ENCODE data around the gene SGMS1. TPM values are rescaled to one million over a fixed set of nuclear protein-coding genes. Genes with fewer than 3 reads are reported as not detected.

The SGMS1 gene
- total and polyA plus RNA-seq, 2 donors (not counting 3 experiments of a cell fraction or from before 2014, with no cell fraction given), result 9.7 to 23.7 TPM

DNA sequence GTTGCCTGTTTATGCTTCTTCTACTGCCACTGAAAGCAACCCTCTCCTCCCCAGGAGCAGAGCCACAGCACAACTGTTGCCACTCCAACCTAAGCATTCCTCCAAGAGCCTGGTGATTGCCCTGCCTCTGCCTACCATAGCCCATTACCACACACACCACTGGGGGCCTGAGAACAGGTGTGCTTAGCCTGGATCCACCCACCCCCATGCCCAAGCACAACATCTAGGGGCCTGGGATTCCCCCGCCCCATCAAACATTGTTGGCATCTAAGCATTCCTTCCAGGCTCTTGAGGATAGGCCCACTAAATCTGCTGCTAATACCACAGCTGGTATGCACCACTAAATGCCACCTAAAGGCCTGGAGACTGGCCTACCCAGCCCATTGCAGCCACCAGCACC, 329.2 kb downstream of the SGMS1 start:
- FAIRE-seq (no peak), DNase-seq (ENCODE audit: low read depth, low spot score) (no peak)
- Histone ChIP-seq H3K4me1 (ENCODE audit: control insufficient read depth, extremely low read depth, insufficient read depth, low read length) (no peaks in the 10 kb centered on the region), H4K20me1 (replicated peaks; ENCODE audit: control insufficient read depth, extremely low read depth, insufficient read depth, low read length) (no peaks in the 10 kb centered on the region), H3K9me1 (replicated peaks; ENCODE audit: control insufficient read depth, extremely low read depth, insufficient read depth, low read length) (no peaks in the 10 kb centered on the region), H3K79me2 (ENCODE audit: control insufficient read depth, insufficient read depth, low read length) (no peaks in the 10 kb centered on the region), H3K27me3 (ENCODE audit: control insufficient read depth in 2 of 2, insufficient read depth in 2 of 2, low read length in 2 of 2) (peaks cover 0 to 5% of the 10 kb centered on the region in 2 experiments), H3K36me3 (ENCODE audit: control insufficient read depth in 2 of 2, extremely low read depth in 1 of 2, insufficient read depth in 2 of 2, low read length in 2 of 2) (no peaks in the 10 kb centered on the region), H3K9me3 (replicated peaks; ENCODE audit: control insufficient read depth, insufficient read depth, low read length) (no peaks in the 10 kb centered on the region), H3K27ac (ENCODE audit: insufficient read depth, low read depth, low read length) (no peak overlapping the region), H3K4me3 (replicated peaks in 1 of 3; ENCODE audit: insufficient read depth in 1 of 3, low read depth in 1 of 3, low read length in 3 of 3) (no peak overlapping the region), H3K4me2 (ENCODE audit: insufficient read depth, low read length) (no peak overlapping the region), H3K9ac (replicated peaks; ENCODE audit: extremely low read depth, insufficient read depth, low read length) (no peak overlapping the region), H2AFZ (ENCODE audit: low read depth, low read length) (no peak overlapping the region)
- BruUV-seq (replicated peaks), result no TSS peak
- intact Hi-C loops (cut with micrococcal nuclease) (no loop called here), dilution Hi-C loops (cut with MboI; ENCODE audit: extremely low pct_ligation_motif_present, low sequenced_read_pairs) (no loop called here)
- TF ChIP-seq MAX (IDR thresholded peaks at IDR 0.05; ENCODE audit: insufficient read depth, insufficient read length) (no peak), MYC (IDR thresholded peaks at IDR 0.05; ENCODE audit: low read depth, low read length) (no peak), GATA2 (IDR thresholded peaks at IDR 0.05; ENCODE audit: insufficient read depth, insufficient read length, low read depth, low read length) (no peak), POLR2AphosphoS5 (IDR thresholded peaks at IDR 0.05; ENCODE audit: insufficient read depth, low read depth, low read length) (no peak), POLR2A (IDR thresholded peaks at IDR 0.05; ENCODE audit: low read depth, low read length) (no peak), FOS (IDR thresholded peaks at IDR 0.05; ENCODE audit: borderline replicate concordance, insufficient read depth, low read length) (no peak), EZH2 (IDR thresholded peaks at IDR 0.05; ENCODE audit: borderline replicate concordance, low read depth, low read length, severe bottlenecking) (no peak), JUN (IDR thresholded peaks at IDR 0.05; ENCODE audit: borderline replicate concordance, insufficient read depth, insufficient read length, low read depth) (no peak)
- TF ChIP-seq, protein P1, sequence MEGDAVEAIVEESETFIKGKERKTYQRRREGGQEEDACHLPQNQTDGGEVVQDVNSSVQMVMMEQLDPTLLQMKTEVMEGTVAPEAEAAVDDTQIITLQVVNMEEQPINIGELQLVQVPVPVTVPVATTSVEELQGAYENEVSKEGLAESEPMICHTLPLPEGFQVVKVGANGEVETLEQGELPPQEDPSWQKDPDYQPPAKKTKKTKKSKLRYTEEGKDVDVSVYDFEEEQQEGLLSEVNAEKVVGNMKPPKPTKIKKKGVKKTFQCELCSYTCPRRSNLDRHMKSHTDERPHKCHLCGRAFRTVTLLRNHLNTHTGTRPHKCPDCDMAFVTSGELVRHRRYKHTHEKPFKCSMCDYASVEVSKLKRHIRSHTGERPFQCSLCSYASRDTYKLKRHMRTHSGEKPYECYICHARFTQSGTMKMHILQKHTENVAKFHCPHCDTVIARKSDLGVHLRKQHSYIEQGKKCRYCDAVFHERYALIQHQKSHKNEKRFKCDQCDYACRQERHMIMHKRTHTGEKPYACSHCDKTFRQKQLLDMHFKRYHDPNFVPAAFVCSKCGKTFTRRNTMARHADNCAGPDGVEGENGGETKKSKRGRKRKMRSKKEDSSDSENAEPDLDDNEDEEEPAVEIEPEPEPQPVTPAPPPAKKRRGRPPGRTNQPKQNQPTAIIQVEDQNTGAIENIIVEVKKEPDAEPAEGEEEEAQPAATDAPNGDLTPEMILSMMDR (IDR thresholded peaks at IDR 0.05; ENCODE audit: extremely low read depth in 1 of 2, insufficient read depth in 1 of 2, low read depth in 1 of 2, low read length in 2 of 2), result no peak
- ChIA-PET POLR2A (no interaction called here), CTCF (interaction anchor here (1.3 kb wide), 1 partner anchor 19 kb away, joined by 4 read pairs; no protein-coding TSS in a partner anchor)

Data from endothelial cell of umbilical vein (primary cell).